Body of pancreas (tissue), 4 donors: Measurements from ENCODE around the gene CTXN1. TPM values are rescaled to one million over a fixed set of nuclear protein-coding genes. Genes with fewer than 3 reads are reported as not detected.
A peak's percentile ranks its signal among the peaks of the same experiment; 100 is the strongest.

Experiments used
- ATAC-seq: fragments of 150-250 bp; one replicate; pipeline ENCODE4 v1.9.1; 2016
- DNase-seq, 4 donors: peaks; one replicate each; pipeline ENCODE4 v3.0.0-alpha.2; 2019
- H3K27ac ChIP-seq, 4 donors: fragments of 200-600 bp; sonication (generic); 1 replicate in 3 of 4; 2 replicates in 1 of 4; pipeline versions ENCODE4 v1.5.1 to v1.6.1; 2016 to 2019; ENCODE audit warnings: mild to moderate bottlenecking in 1 of 4, mixed read lengths in 1 of 4, moderate library complexity in 1 of 4
- H3K27me3 ChIP-seq, 2 donors: fragments of 200-600 bp; sonication (generic); one replicate each; pipeline ENCODE4 v1.6.0; 2016; ENCODE audit warnings: mild to moderate bottlenecking in 1 of 2
- H3K36me3 ChIP-seq, 2 donors: fragments of 200-600 bp; sonication (generic); replicated peaks in 1 of 2; 2 replicates each; pipeline ENCODE4 v1.5.1; 2016; ENCODE audit warnings: low read depth in 2 of 2; ENCODE audit not compliant: insufficient read depth in 1 of 2
- H3K4me1 ChIP-seq: fragments of 200-600 bp; sonication (generic); one replicate; pipeline ENCODE4 v1.6.0; 2016
- H3K4me3 ChIP-seq, 2 donors: fragments of 200-600 bp; sonication (generic); 1 replicate in 1 of 2; 2 replicates in 1 of 2; pipeline ENCODE4 v1.5.1; 2016 to 2019
- H3K9me3 ChIP-seq, 3 donors: fragments of 200-600 bp; sonication (generic); 1 replicate in 2 of 3; 2 replicates in 1 of 3; pipeline ENCODE4 v1.5.1; 2016
- CTCF ChIP-seq, 7 experiments: fragments of 450-650 bp in 4 of 7; fragments of 200-600 bp in 3 of 7; sonication (generic) in 3 of 7; IDR thresholded peaks; one replicate each; pipeline ENCODE4 v1.5.1; 2016 to 2019; ENCODE audit warnings: antibody characterized with exemption in 7 of 7
- POLR2A ChIP-seq, 3 donors: fragments of 450-650 bp; IDR thresholded peaks; one replicate each; pipeline ENCODE4 v1.6.1; 2016; ENCODE audit warnings: antibody characterized with exemption in 3 of 3, mild to moderate bottlenecking in 2 of 3
- WGBS, 2 donors: methylation state at CpG; one replicate each; pipeline ENCODE4 v1.1.5; 2017; 5-methylcytosine and 5-hydroxymethylcytosine counted together
- intact Hi-C: fragments of 100-400 bp; cut with DNase I; formaldehyde crosslinking; loops from one replicate; pipeline ENCODE4 v1.15.1; 2023
- total RNA-seq, 2 donors: library from RNA; depleted of rRNA; stranded (reverse); fragments of >200 nt; gene quantifications; one replicate each; pipeline ENCODE4 v1.1.0, GENCODE V29; 2016

Gene CTXN1
- total RNA-seq, 2 donors from 2014 or later: 5.7 to 10.2 TPM

GRCh38 chr19:7908078-7908699 is 17.7 kb downstream of the CTXN1 start:
- H3K36me3 ChIP-seq: peaks cover 25 to 27% of the 10 kb centered on the region in 2 donors
- WGBS, 2 donors: 81 to 87% methylated on average over 12 to 14 of the region's 14 CpGs
- intact Hi-C loops: loop anchor here (10.0 kb wide), 1 partner anchor 53 kb away; no protein-coding TSS in a partner anchor

GRCh38 chr19:7907544-7907943 is 18.4 kb downstream of the CTXN1 start:
- Histone ChIP-seq H3K36me3 (peaks cover 22 to 25% of the 10 kb centered on the region in 2 donors), H3K4me1 (peaks cover 43% of the 10 kb centered on the region), H3K27me3 (no peaks in the 10 kb centered on the region), H3K9me3 (no peaks in the 10 kb centered on the region), H3K27ac (no peak overlapping the region), H3K4me3 (no peak overlapping the region)
- TF ChIP-seq CTCF (IDR thresholded peaks at IDR 0.05) (no peak), POLR2A (IDR thresholded peaks at IDR 0.05) (no peak)
- intact Hi-C loops: loop anchor here (10.0 kb wide), 1 partner anchor 53 kb away; no protein-coding TSS in a partner anchor
- DNase-seq (no peak), ATAC-seq (no peak)
- WGBS, 2 donors: 90 to 96% methylated on average over 6 to 10 of the region's 11 CpGs

More at GRCh38 chr19:7908078-7908699, 17.7 kb downstream of the CTXN1 start:
- Histone ChIP-seq H3K4me3 (no peak overlapping the region), H3K27ac (no peak overlapping the region), H3K27me3 (no peaks in the 10 kb centered on the region), H3K4me1 (peaks cover 36% of the 10 kb centered on the region), H3K9me3 (no peaks in the 10 kb centered on the region)
- DNase-seq: peak in 1 of 4 donors; percentile 12
- TF ChIP-seq POLR2A (IDR thresholded peaks at IDR 0.05) (no peak), CTCF (IDR thresholded peaks at IDR 0.05) (no peak)
- ATAC-seq: no peak

- H3K4me3 ChIP-seq: no peak overlapping the region
- intact Hi-C loops: loop anchor here (10.0 kb wide), 1 partner anchor 52 kb away; no protein-coding TSS in a partner anchor
- peaks cover 17 to 21% of the 10 kb centered on the region in 2 donors for H3K36me3 ChIP-seq
- no peaks in the 10 kb centered on the region for H3K9me3 ChIP-seq
- peaks cover 47% of the 10 kb centered on the region for H3K4me1 ChIP-seq
- no peak for ATAC-seq
- DNase-seq: no peak
- no peak overlapping the region for H3K27ac ChIP-seq
- no peak for TF ChIP-seq CTCF (IDR thresholded peaks at IDR 0.05)
- TF ChIP-seq POLR2A (IDR thresholded peaks at IDR 0.05): no peak
- WGBS, 2 donors: 87 to 92% methylated on average over 19 of the region's 19 CpGs
- H3K27me3 ChIP-seq: no peaks in the 10 kb centered on the region
Measured at GRCh38 chr19:7907122-7907521, 18.8 kb downstream of the CTXN1 start.

GRCh38 chr19:7905859-7906258 is 20.1 kb downstream of the CTXN1 start:
- no peak overlapping the region for H3K27ac ChIP-seq
- H3K4me3 ChIP-seq: no peak overlapping the region
- WGBS, 2 donors: 83 to 86% methylated on average over 10 of the region's 10 CpGs
- no peak for TF ChIP-seq CTCF (IDR thresholded peaks at IDR 0.05)
- TF ChIP-seq POLR2A (IDR thresholded peaks at IDR 0.05): no peak
- peaks cover 53% of the 10 kb centered on the region for H3K4me1 ChIP-seq
- ATAC-seq: no peak
- intact Hi-C loops: loop anchor here (10.0 kb wide), 1 partner anchor 51 kb away; no protein-coding TSS in a partner anchor
- peak in 1 of 4 donors; percentile 12 for DNase-seq
- H3K9me3 ChIP-seq: no peaks in the 10 kb centered on the region
- peaks cover 6 to 9% of the 10 kb centered on the region in 2 donors for H3K36me3 ChIP-seq
- H3K27me3 ChIP-seq: no peaks in the 10 kb centered on the region
